M059J (cell line): ENCODE measurements around the gene FUNDC1. TPM values are rescaled to one million over a fixed set of nuclear protein-coding genes. Genes with fewer than 3 reads are reported as not detected.
"Not testable (repeated sequence)": the region's sequence is repeated elsewhere in the genome, so short reads cannot be mapped to it uniquely, and the experiment has no call there.

Experiments
- DNase-seq: peaks from one replicate; pipeline ENCODE4 v3.0.0-alpha.2; 2012; ENCODE audit warnings: low read depth
- total RNA-seq: library from RNA; depleted of rRNA; stranded (reverse); fragments of >200 nt; shearing (Covaris generic); gene quantifications from 2 replicates; pipeline ENCODE4 v1.2.3, GENCODE V29; 2014; rRNA removed

Gene FUNDC1
- total RNA-seq: 37.6 and 45.3 TPM in 2 replicates

DNA sequence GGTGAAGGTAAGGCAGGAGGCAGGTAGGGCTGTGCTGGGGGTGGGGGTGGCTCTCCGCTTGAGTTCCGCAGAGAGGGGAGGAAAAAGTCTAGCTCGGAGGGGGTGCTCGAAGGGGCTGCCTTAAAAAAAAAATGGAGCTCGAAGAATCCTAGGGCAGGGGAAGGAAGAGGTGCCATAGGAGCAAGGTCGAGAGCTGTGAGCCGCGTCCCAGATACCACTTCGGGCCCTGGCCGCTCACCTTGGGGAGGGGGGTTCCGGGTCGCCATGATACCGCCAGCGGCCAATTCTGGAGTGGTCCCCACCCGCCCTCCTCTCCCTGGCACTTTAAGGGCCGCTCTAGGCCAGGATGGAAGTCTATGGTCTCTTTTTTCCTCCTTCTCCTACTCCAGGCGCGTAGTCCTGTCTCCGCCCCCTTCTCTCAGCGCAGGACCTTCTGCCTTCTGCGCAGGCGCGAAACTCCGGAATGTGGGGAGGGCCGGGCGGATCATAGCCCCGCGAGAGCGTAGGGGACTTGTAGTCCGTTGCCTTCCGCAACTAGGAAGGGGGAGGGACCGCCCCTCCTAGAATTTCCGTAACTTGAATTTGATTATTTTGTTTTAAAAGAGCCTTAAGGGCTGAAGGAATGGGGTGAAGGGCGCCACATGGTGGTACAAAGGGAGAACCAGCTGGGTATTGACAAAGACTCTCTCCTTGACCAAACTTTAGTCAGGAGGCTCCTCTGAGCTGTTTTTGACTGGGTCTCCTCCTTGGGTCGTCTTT is at the start of gene FUNDC1:
TSS of gene FUNDC1 (minus strand) at position 293 of the 759 bp plus-strand sequence. CDS start at position 266, 27 bp downstream.
- DNase-seq: peak; percentile 96

- DNase-seq: no peak
These were observed 43.2 kb upstream of the FUNDC1 start for GRCh38 chrX:44585866-44586265.

- peak; percentile 76 for DNase-seq
These were observed 37.8 kb upstream of the FUNDC1 start for GRCh38 chrX:44580466-44580865.

- DNase-seq: no peak
These were observed 29.8 kb upstream of the FUNDC1 start for GRCh38 chrX:44572340-44572938.

- peak; percentile 48 for DNase-seq
These were observed 27.9 kb upstream of the FUNDC1 start for GRCh38 chrX:44570522-44570921.

- peak; percentile 2 for DNase-seq
These were observed 26.5 kb upstream of the FUNDC1 start for GRCh38 chrX:44569122-44569521.

GRCh38 chrX:44568196-44568595 is 25.5 kb upstream of the FUNDC1 start:
- DNase-seq: no peak

DNA sequence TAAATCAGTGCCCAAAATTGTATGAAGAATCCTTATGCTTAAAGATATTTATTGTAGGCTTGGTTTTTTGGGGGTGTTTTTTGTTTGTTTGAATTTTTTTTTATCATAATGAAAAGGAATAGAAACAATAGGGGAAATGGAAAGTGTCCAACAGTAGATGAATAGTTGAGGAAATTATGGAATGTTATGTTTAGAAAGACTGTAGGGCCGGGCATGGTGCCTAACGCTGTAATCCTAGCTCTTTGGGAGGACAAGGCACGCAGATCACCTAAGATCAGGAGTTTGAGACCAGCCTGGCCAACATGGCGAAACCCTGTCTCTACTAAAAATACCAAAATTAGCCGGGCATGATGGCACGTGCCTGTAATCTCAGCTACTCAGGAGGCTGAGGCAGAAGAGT is 19.2 kb upstream of the FUNDC1 start:
- not testable (repeated sequence) for DNase-seq

DNA sequence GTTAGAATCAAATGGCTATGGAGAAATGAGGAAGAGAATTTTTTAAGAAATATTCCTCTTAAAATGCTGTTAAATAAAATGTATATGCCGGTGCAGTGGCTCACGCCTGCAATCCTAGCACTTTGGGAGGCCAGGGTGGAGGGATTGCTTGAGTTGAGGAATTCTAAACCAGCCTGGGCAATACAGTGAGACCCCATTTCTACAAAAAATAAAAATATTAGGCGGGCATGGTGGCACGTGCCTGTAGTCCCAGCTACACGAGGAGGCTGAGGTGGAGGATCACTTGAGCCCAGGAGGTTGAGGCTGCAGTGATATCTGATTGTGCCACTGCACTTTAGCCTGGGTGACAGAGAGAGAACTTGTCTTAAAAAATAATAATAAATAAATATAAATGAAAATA is 7.9 kb upstream of the FUNDC1 start:
- DNase-seq: no peak

DNA sequence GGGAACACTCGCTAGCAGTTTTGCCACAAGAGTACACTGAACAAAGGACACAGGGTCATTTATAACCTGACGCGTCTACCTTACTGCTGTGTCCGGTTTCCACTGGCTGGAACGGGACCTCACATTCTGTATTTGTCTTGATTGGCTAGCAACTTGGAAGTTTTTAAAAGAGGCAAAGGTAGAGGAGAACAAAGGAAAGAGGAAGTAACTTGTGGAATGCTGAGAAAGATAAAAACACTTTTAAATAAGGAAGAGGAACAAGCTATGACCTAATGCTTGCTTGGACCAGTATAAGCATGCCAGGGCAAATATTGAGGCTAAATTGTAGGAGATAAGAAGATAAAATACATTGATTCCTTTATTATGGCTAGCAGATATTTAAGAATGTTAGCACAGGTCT is 2.8 kb upstream of the FUNDC1 start:
- DNase-seq: not testable (repeated sequence)

- no peak for DNase-seq
These were observed 1.4 kb upstream of the FUNDC1 start for GRCh38 chrX:44544036-44544435.

DNA sequence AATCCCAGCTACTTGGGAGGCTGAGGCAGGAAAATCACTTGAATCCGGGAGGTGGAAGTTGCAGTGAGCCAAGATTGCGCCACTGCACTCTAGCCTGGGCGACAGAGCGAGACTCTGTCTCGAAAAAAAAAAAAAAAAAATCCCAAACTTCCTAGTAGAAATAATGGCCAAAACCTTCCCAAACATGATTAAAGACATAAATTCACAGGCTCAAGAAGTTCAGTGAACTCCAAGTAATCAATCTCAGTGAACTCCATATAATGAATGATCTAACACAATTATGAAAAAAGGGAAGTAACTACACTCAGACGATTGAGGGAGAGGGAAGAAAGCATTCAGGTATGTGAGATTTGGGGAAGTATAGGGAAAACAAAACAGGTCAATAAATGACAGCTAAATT is 6.5 kb downstream of the FUNDC1 start:
- no peak for DNase-seq

DNA sequence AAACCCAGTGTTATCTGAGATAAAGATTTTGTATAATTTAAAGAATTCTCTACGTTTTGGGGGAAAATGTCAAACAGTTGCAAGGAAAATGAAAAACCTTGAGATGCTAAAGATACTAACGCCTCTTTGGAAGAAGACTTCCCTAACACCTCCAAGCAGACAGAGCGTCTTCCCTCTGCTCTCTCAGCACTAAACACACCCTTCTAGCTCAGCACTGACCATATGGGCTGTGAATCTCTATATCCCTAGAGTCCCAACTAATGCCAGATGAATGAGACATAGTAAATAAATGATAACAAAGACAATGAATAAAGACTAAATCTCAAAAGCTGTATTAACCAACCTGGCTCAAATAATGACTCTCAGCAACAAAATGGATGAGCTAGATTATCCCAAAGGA is 13.3 kb downstream of the FUNDC1 start:
- no peak for DNase-seq

- no peak for DNase-seq
These were observed 28.4 kb downstream of the FUNDC1 start for GRCh38 chrX:44514272-44514671.

DNA sequence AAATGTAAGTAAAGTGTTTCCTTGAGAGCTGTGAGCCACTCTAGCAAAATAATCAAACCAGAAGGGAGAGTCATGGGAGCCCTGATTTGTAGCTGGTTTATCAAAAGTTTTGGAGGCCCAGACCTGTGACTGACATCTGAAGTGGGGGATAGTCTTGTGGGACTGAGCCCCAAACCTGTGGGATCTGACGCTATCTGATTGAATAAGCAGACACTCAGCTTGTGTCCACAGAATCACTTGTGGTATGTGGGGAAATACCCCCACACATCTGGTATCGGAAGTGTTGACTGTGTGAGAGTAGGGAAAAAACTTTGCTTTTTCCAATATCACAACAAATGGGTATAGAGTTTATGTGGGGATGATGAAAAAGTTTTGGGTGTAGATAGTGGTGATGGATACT is 35.4 kb downstream of the FUNDC1 start:
- DNase-seq: no peak

DNA sequence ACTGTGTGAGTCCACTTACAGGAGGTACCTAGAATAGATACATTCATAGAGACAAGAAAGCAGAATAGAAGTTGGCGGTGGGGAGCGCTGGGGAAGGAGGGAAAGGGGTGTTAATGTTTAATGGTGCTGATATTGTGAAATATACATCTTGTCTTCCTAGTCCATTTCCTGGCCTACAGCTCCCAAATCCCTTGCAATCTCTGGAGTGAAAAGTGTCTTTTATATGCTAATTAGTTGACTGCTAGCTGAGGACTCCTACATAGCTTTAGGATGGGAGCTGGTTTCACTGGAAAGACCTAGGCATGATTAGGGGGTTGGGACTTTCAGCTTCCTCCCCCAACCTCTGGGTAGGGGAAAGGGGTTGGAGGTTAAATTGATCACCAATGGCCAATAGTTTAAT is 36.0 kb downstream of the FUNDC1 start:
- no peak for DNase-seq

- no peak for DNase-seq
These were observed 39.1 kb downstream of the FUNDC1 start for GRCh38 chrX:44503560-44503959.

- DNase-seq: no peak
These were observed 47.6 kb downstream of the FUNDC1 start for GRCh38 chrX:44495091-44495490.

DNA sequence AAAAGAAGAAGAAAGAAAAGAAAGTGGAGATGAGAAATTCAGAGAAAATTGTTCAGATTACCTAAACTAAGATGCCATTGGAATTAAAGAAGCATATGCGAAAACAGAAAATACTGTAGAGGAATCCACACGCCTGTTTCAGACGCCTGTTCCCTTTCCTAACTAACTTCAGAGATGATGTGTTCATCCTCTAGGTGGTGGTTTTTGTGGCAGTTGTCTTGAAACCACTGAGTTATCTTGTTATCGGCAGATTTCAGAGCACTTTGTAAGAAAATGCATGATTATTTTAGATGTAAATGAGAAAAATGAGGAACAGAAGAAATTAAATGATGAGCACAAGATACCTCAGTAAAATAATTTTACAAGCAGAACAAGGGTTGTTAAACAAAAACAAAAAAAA is 48.3 kb downstream of the FUNDC1 start:
- no peak for DNase-seq

- DNase-seq: no peak
These were observed 53.1 kb downstream of the FUNDC1 start for GRCh38 chrX:44489515-44489914.

DNA sequence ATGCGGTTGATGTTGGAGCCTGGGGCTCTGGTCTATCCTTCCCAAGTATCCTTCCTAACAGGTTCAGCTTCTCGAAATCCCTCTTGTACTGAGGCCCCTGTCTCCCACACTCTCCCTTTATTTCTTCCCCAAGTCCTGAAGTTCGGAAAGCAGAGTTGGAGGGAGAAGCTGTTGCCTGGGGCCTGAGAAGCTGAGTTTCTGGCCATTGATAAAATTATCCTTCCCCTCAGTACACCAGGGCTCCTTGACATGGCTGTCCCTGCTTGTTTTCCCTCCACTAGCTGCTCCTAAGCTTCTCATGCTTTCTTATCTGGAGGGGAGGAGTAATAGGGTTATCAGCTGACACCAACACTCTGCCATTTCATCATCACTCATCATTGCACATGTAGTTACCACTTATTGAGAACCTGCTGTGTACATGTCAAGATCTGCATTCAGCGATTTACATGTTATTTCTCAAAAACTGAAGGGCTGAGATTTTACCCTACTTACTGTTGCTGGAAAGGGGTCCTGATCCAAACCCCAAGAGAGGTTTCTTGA is 58.0 kb downstream of the FUNDC1 start:
- DNase-seq: no peak

- DNase-seq: peak; percentile 59
These were observed 58.6 kb downstream of the FUNDC1 start for GRCh38 chrX:44483965-44484606.

GRCh38 chrX:44482575-44482974 is 60.1 kb downstream of the FUNDC1 start:
- no peak for DNase-seq
